Gastroesophageal sphincter (tissue), 3 donors: ENCODE results near the gene MYADM.

Experiments
- CTCF ChIP-seq, 4 experiments: fragments of 200-600 bp in 2 of 4; fragments of 450-650 bp in 2 of 4; sonication (generic) in 1 of 4; IDR thresholded peaks; one replicate each; pipeline ENCODE4 v1.5.1; 2017 to 2019; ENCODE audit warnings: antibody characterized with exemption in 4 of 4, mild to moderate bottlenecking in 2 of 4, moderate library complexity in 2 of 4
- POLR2A ChIP-seq, 2 donors: fragments of 450-650 bp; IDR thresholded peaks; one replicate each; pipeline ENCODE4 v1.6.1; 2017; ENCODE audit warnings: antibody characterized with exemption in 2 of 2, mild to moderate bottlenecking in 2 of 2, moderate library complexity in 1 of 2
- POLR2AphosphoS5 ChIP-seq: sonication (generic); formaldehyde crosslinking; IDR thresholded peaks from one replicate; pipeline ENCODE4 v1.6.1; 2017; ENCODE audit warnings: antibody characterized with exemption

- TF ChIP-seq CTCF (IDR thresholded peaks at IDR 0.05) (peak in 2 of 4 experiments; percentile 5 to 23), POLR2AphosphoS5 (peak; percentile 36), POLR2A (IDR thresholded peaks at IDR 0.05) (peak; percentile 33 to 41)
Observed at GRCh38 chr19:53865918-53866864, 1.5 kb upstream of the MYADM start.
